ENCODE data around the gene PLET1.

PLET1 gene

DNA sequence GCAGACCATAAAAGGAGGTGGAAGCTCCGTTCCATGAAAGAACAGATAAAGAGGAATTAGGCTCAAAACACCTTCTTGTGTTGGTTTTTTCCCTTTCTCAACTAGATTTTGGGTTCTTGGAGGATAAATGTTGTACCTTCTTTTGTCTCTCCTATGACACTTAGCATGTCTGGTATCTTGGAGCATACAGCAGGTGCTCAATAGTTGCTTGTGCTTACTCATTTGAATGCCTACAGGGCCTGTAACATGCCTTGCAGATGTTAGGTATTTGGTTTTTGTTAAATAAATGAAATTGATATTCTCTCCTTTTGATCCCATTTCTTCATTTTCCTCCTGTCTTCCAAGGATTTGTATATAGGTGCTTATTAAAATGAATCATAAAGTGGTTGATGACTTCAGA lies 16.4 kb upstream of the PLET1 start:
- Histone ChIP-seq H3K9ac (no peak overlapping the region), H4K20me1 (no peaks in the 10 kb centered on the region), H3K9me3 (replicated peaks in 1 of 11) (peaks cover 0 to 13% (median 7%) of the 10 kb centered on the region in 11 experiments; a peak in 8 of 22 replicates), H3K27me3 (no peaks in the 10 kb centered on the region), H3K4me2 (peak overlapping the region in 9 of 11 experiments; percentile 17 to 97 (median 50); a peak in 15 of 22 replicates), H3K36me3 (no peaks in the 10 kb centered on the region), H3K4me3 (no peak overlapping the region), H3K27ac (no peak overlapping the region), H3K4me1 (peaks cover 10 to 70% (median 49%) of the 10 kb centered on the region in 10 experiments; a peak in 19 of 20 replicates)
- no peak for TF ChIP-seq Cebpa-rat (IDR thresholded peaks at IDR 0.05)

DNA sequence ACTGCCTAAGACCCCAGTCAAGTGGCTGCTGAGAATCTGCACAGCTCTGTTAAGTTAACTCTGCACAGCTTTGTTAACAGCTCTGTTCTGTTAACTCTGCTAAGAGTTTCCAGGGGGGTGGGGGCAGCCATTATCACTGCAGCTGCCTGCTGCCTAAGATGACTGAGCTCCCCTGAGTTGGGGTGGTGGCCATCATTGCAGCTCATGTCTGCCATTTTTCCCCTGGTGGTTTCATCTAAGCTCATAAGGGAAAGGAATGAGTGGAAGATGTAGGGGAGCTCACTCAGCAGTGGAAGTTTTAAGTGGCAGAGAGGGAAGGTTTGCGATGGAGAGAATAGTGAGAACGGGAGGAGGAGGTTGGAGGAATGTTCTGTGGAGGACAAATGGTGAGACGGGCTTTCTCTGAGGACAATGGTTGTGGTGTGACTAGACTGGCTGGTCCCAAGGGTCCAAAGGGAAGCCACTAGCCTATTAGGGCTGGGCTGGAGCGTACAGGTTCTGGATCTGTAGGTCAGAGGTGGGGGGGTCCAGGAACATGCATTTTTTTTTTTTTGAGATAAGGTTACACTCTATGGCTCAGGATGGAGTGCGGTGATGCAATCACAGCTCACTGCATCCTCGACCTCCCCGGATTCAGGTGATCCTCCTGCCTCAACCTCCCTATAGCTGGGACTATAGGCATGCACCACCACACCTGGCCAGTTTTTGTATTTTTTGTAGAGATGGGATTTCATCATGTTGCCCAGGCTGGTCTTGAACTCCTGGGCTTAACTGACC lies 13.5 kb upstream of the PLET1 start:
- no peaks in the 10 kb centered on the region for H4K20me1 ChIP-seq
- no peak for TF ChIP-seq Cebpa-rat (IDR thresholded peaks at IDR 0.05)
- peaks cover 3 to 83% (median 60%) of the 10 kb centered on the region in 10 experiments; a peak in 17 of 20 replicates for H3K4me1 ChIP-seq
- peaks cover 0 to 13% (median 8%) of the 10 kb centered on the region in 11 experiments; a peak in 8 of 22 replicates for H3K9me3 ChIP-seq (replicated peaks in 1 of 11)
- no peaks in the 10 kb centered on the region for H3K36me3 ChIP-seq
- no peaks in the 10 kb centered on the region for H3K27me3 ChIP-seq
- H3K4me2 ChIP-seq = no peak overlapping the region; a peak in 1 of 22 replicates
- no peak overlapping the region for H3K9ac ChIP-seq
- H3K27ac ChIP-seq = no peak overlapping the region
- H3K4me3 ChIP-seq = no peak overlapping the region

DNA sequence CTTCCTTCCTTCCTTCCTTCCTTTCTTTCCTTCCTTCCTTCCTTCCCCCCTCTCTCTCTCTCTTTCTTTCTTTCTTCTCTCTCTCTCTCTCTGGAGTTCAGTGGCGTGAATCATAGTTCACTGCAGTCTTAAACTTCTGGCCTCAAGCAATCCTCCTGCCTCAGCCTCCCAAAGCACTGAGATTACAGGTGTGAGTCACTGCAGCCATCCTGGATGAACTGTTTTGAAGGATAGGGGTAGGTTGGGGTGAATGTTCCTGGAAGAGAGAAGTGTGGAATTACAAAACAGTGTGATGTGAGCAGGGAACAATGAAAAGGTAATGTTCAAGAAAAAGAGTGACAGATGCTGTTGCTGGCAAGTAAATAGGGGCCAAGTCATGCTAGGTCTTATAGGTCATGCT lies 12.4 kb upstream of the PLET1 start:
- Histone ChIP-seq H3K4me1 (peaks cover 3 to 83% (median 60%) of the 10 kb centered on the region in 10 experiments; a peak in 17 of 20 replicates), H3K4me3 (no peak overlapping the region), H3K9ac (no peak overlapping the region), H3K27ac (no peak overlapping the region), H3K27me3 (no peaks in the 10 kb centered on the region), H3K4me2 (peak overlapping the region in 1 of 11 experiments; percentile 15; a peak in 1 of 22 replicates), H4K20me1 (no peaks in the 10 kb centered on the region), H3K36me3 (no peaks in the 10 kb centered on the region), H3K9me3 (replicated peaks in 1 of 11) (peaks cover 0 to 13% (median 8%) of the 10 kb centered on the region in 11 experiments; a peak in 8 of 22 replicates)
- no peak for TF ChIP-seq Cebpa-rat (IDR thresholded peaks at IDR 0.05)

DNA sequence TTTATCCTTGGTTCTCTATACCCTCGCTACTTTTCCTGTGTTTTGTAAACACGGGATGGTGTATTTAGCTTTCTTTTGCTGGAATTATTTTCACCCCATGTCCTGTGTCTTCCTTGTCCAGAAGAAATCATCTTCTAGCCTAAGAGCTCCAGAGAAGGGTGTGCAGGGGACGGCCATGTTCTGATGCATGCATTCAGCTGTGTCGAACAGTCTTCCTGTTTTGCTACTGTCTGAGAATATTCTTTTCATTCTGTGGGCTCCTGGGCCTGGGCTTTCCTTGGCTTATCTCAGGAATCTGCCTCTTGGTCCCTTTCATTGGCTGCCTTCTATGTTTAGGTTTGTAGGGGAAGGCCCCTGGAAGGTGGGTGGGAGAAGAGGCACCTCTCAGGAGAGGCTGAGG lies 10.6 kb upstream of the PLET1 start:
- TF ChIP-seq Cebpa-rat (IDR thresholded peaks at IDR 0.05) = no peak

DNA sequence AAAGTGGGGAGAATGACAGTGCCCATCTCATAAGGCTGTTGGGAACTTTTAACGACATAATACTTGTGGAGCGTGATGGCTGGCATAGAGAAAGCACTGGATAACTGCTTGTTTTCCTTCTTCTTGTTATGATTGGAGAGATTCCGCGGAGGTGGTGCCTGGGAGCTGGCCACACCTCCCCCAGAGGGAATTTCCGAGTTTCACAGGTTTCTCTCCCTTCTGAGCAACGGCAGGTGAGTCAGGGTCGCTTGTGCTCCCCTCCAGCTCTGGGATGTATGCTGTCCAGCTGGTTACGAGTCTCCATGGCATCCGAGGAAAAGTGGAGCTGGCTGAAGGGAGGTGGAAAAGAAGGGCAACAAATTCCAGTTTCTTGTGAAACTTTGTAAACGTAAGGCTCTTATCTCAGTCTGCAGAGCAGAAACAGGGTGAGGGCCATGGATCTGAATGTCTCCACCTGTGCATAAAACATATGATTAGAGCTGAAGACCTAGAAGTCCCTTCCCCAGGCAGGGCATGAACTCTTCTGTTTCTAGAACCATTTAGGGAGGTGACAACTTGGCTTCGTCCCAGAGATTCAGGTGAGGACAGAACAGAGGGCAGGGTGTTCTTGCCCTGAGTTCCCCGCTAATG lies 10.0 kb upstream of the PLET1 start:
- H3K9me3 ChIP-seq (replicated peaks in 1 of 11) = peaks cover 0 to 13% (median 8%) of the 10 kb centered on the region in 11 experiments; a peak in 8 of 22 replicates
- peak overlapping the region in 3 of 11 experiments; percentile 12 to 41 (median 36); a peak in 2 of 22 replicates for H3K9ac ChIP-seq
- no peaks in the 10 kb centered on the region for H4K20me1 ChIP-seq
- peak overlapping the region in 8 of 11 experiments; percentile 57 to 70 (median 62); a peak in 16 of 22 replicates for H3K27ac ChIP-seq
- peak overlapping the region in 9 of 11 experiments; percentile 15 to 72 (median 58); a peak in 16 of 22 replicates for H3K4me2 ChIP-seq
- no peaks in the 10 kb centered on the region for H3K27me3 ChIP-seq
- TF ChIP-seq Cebpa-rat (IDR thresholded peaks at IDR 0.05) = no peak
- no peak overlapping the region for H3K4me3 ChIP-seq
- H3K36me3 ChIP-seq = no peaks in the 10 kb centered on the region
- peaks cover 0 to 66% (median 39%) of the 10 kb centered on the region in 10 experiments; a peak in 17 of 20 replicates for H3K4me1 ChIP-seq

More for the DNA sequence above, 10.6 kb upstream of the PLET1 start:
- Histone ChIP-seq H3K4me2 (peak overlapping the region in 9 of 11 experiments; percentile 15 to 72 (median 58); a peak in 17 of 22 replicates), H3K9ac (peak overlapping the region in 6 of 11 experiments; percentile 9 to 41 (median 15); a peak in 3 of 22 replicates), H3K4me1 (peaks cover 0 to 72% (median 45%) of the 10 kb centered on the region in 10 experiments; a peak in 17 of 20 replicates), H4K20me1 (no peaks in the 10 kb centered on the region), H3K36me3 (no peaks in the 10 kb centered on the region), H3K4me3 (0 out of 20 replicates have a peak overlapping the region, but pooled peaks of 1 of the 10 experiments have one; percentile 22), H3K9me3 (replicated peaks in 1 of 11) (peaks cover 0 to 13% (median 8%) of the 10 kb centered on the region in 11 experiments; a peak in 8 of 22 replicates), H3K27ac (peak overlapping the region in 8 of 11 experiments; percentile 57 to 70 (median 62); a peak in 16 of 22 replicates), H3K27me3 (no peaks in the 10 kb centered on the region)

DNA sequence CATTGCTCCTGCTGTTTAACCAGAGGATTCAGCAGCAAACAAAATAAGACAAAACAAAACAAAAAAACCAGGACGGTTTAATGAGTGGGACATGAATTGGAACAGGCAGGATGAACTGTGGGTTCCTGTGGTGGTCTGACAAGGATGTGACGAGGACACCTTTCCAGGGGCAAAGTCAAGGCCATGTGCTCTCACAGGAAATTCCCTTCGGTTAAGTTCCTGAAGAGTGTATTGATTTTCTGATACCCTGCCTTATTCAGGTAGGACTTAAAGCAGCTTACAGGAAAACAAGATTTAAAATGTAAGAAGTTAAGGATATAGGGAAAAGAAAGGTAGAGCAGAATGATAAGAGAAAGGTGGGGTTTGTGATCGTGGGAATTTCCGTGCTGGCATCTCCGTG lies 8.5 kb upstream of the PLET1 start:
- Histone ChIP-seq H3K36me3 (no peaks in the 10 kb centered on the region), H3K9me3 (replicated peaks in 1 of 11) (peaks cover 0 to 13% (median 8%) of the 10 kb centered on the region in 11 experiments; a peak in 8 of 22 replicates), H4K20me1 (no peaks in the 10 kb centered on the region), H3K4me1 (peaks cover 0 to 53% (median 38%) of the 10 kb centered on the region in 10 experiments; a peak in 17 of 20 replicates), H3K27ac (no peak overlapping the region), H3K4me3 (no peak overlapping the region; a peak in 1 of 20 replicates), H3K27me3 (no peaks in the 10 kb centered on the region), H3K9ac (no peak overlapping the region), H3K4me2 (peak overlapping the region in 9 of 11 experiments; percentile 31 to 83 (median 63); a peak in 18 of 22 replicates)
- TF ChIP-seq Cebpa-rat (IDR thresholded peaks at IDR 0.05) = no peak

DNA sequence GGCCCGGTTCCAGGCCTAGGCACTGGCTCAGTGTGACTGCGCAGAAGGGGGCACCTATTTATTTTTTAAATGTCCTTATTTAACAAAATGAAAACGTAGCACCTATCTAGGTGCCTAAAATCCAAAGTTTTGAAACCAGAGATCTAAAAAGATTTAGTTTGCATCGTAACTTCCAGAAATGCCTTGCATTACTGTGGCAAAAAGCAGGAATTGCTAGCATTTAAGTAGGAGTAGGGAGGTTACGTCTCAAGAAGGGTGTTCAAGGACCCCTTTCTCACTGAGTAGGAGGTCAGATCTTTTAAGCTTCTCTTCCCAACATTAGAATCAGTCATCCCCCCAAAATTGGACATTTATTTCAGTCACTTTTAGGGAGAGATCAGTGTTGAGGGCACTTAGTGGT lies 7.7 kb upstream of the PLET1 start:
- H3K9ac ChIP-seq = no peak overlapping the region
- no peaks in the 10 kb centered on the region for H3K36me3 ChIP-seq
- no peaks in the 10 kb centered on the region for H3K27me3 ChIP-seq
- H3K4me3 ChIP-seq = no peak overlapping the region
- peak overlapping the region in 9 of 11 experiments; percentile 31 to 83 (median 63); a peak in 18 of 22 replicates for H3K4me2 ChIP-seq
- no peak for TF ChIP-seq Cebpa-rat (IDR thresholded peaks at IDR 0.05)
- H3K9me3 ChIP-seq (replicated peaks in 1 of 11) = peaks cover 0 to 12% (median 8%) of the 10 kb centered on the region in 11 experiments; a peak in 8 of 22 replicates
- peaks cover 0 to 51% (median 38%) of the 10 kb centered on the region in 10 experiments; a peak in 17 of 20 replicates for H3K4me1 ChIP-seq
- H3K27ac ChIP-seq = no peak overlapping the region
- H4K20me1 ChIP-seq = no peaks in the 10 kb centered on the region

DNA sequence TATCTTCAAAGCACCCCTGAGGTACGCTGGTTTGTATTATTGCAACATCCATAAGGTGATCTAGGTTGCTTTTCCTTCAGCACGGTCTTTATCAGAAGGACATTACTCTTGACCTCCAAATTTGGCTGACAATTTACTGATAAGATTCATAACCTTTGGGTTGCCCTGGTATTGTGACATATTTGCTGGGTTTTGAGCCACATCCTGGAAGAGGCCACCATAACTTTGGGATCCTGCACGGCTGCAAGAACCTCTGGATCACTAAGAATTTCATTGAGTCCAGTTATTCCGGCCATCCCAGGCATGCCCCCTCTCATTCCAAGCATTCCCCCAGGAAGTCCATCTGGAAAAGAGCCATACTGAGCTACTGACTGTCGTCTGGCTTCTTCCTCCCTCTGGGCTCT lies 6.5 kb upstream of the PLET1 start:
- TF ChIP-seq Cebpa-rat (IDR thresholded peaks at IDR 0.05) = peak in 1 of 11 experiments; percentile 53; a peak in 2 of 22 replicates
- H3K9ac ChIP-seq = no peak overlapping the region
- peaks cover 0 to 3% (median 1%) of the 10 kb centered on the region in 11 experiments; a peak in 5 of 22 replicates for H3K9me3 ChIP-seq (replicated peaks in 1 of 11)

More for the DNA sequence above, 6.5 kb upstream of the PLET1 start:
- peak overlapping the region in 2 of 11 experiments; percentile 78 to 83; a peak in 1 of 22 replicates for H3K4me2 ChIP-seq
- H3K27ac ChIP-seq = no peak overlapping the region
- peaks cover 0 to 47% (median 38%) of the 10 kb centered on the region in 10 experiments; a peak in 17 of 20 replicates for H3K4me1 ChIP-seq
- no peaks in the 10 kb centered on the region for H4K20me1 ChIP-seq
- H3K4me3 ChIP-seq = no peak overlapping the region
- H3K36me3 ChIP-seq = no peaks in the 10 kb centered on the region
- no peaks in the 10 kb centered on the region for H3K27me3 ChIP-seq
